GM12878 (cell line): ENCODE data around the gene GSE1.

Source experiments
- E2F4 ChIP-seq: IDR thresholded peaks from 2 replicates; pipeline ENCODE4 v1.6.1; 2012; ENCODE audit warnings: low read depth, low read length, improper control_type of control experiment
- EP300 ChIP-seq, 2 experiments: fragments of 150-350 bp in 1 of 2; IDR thresholded peaks; 2 replicates each; pipeline ENCODE4 v1.6.1; 2011 to 2012; ENCODE audit warnings: low read depth in 2 of 2, low read length in 2 of 2, borderline replicate concordance in 1 of 2, improper control_type of control experiment in 1 of 2, inconsistent platforms in 1 of 2; ENCODE audit not compliant: control insufficient read depth in 1 of 2
- MTA3 ChIP-seq: IDR thresholded peaks from 2 replicates; pipeline ENCODE4 v1.6.1; 2012; ENCODE audit warnings: low read length, inconsistent platforms, borderline replicate concordance
- POLR2AphosphoS2 ChIP-seq: IDR thresholded peaks from 2 replicates; pipeline ENCODE4 v1.6.1; 2011; ENCODE audit warnings: low read depth, mild to moderate bottlenecking, low read length, improper control_type of control experiment, moderate library complexity

GRCh38 chr16:85626191-85626981, 13.3 kb downstream of the GSE1 start:
- TF ChIP-seq MTA3 = no peak
- TF ChIP-seq POLR2AphosphoS2 = no peak
- TF ChIP-seq EP300 (IDR thresholded peaks at IDR 0.05; ENCODE audit: borderline replicate concordance in 1 of 2, control insufficient read depth in 1 of 2, low read depth in 2 of 2, low read length in 2 of 2) = no peak
- no peak for TF ChIP-seq E2F4
